ENCODE measurements around the gene HECTD3. TPM values are rescaled to one million over a fixed set of nuclear protein-coding genes. Genes with fewer than 3 reads are reported as not detected.

Gene HECTD3
- total RNA-seq, 4 donors from 2014 or later: 40.4 to 51.6 (median 46.4) TPM

DNA sequence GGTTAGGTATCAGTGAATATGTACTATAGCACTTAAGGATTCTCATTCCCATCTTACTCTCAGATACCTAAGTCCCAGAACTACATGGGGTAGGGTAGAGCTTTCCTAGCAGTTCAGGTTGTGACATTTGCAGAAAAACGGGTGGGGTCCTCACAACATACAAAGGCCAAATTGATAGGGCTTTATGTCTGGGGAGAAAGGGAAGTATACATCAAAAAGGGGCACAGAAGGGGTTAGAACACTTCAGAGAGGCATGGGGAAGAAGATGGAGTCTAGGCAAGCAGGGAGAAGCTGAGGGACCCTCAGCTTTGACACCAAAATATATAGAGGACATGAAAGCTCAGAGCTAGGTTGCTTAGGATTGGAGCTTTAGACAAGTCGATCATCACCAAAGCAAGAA is 4.6 kb upstream of the HECTD3 start:
- no peak for TF ChIP-seq EP300 (IDR thresholded peaks at IDR 0.05)
- TF ChIP-seq POLR2A (IDR thresholded peaks at IDR 0.05): no peak
- no peak for TF ChIP-seq CTCF (IDR thresholded peaks at IDR 0.05)
- H3K4me1 ChIP-seq: peaks cover 0 to 33% (median 23%) of the 10 kb centered on the region in 4 donors
- H3K27ac ChIP-seq: no peak overlapping the region
- H3K36me3 ChIP-seq: peaks cover 0 to 20% (median 0%) of the 10 kb centered on the region in 3 donors
- 69 to 76% methylated on average over 2 of the region's 2 CpGs for WGBS, 2 donors
- H3K9me3 ChIP-seq: no peaks in the 10 kb centered on the region
- no peaks in the 10 kb centered on the region for H3K27me3 ChIP-seq
- DNase-seq (ENCODE audit: low spot score in 2 of 2): no peak
- H3K4me3 ChIP-seq: no peak overlapping the region

GRCh38 chr1:45014321-45015028 is 3.4 kb upstream of the HECTD3 start:
- peaks cover 0 to 20% (median 0%) of the 10 kb centered on the region in 3 donors for H3K36me3 ChIP-seq
- H3K9me3 ChIP-seq: no peaks in the 10 kb centered on the region
- 26 to 27% methylated on average over 6 of the region's 6 CpGs for WGBS, 2 donors
- H3K27ac ChIP-seq: peak overlapping the region in 1 of 4 donors; percentile 22
- TF ChIP-seq POLR2A (IDR thresholded peaks at IDR 0.05) (no peak), CTCF (IDR thresholded peaks at IDR 0.05) (peak; percentile 86 to 94 (median 92)), EP300 (IDR thresholded peaks at IDR 0.05) (peak in 1 of 2 donors; percentile 24)
- no peaks in the 10 kb centered on the region for H3K27me3 ChIP-seq
- no peak overlapping the region for H3K4me3 ChIP-seq
- DNase-seq (ENCODE audit: low spot score in 2 of 2): peak; percentile 81 to 94
- H3K4me1 ChIP-seq: peaks cover 0 to 43% (median 32%) of the 10 kb centered on the region in 4 donors

GRCh38 chr1:45013551-45014209 is 2.6 kb upstream of the HECTD3 start:
- no peaks in the 10 kb centered on the region for H3K9me3 ChIP-seq
- peaks cover 0 to 26% (median 7%) of the 10 kb centered on the region in 3 donors for H3K36me3 ChIP-seq
- TF ChIP-seq CTCF (IDR thresholded peaks at IDR 0.05): no peak
- TF ChIP-seq POLR2A (IDR thresholded peaks at IDR 0.05): no peak
- no peak for TF ChIP-seq EP300 (IDR thresholded peaks at IDR 0.05)
- H3K27me3 ChIP-seq: no peaks in the 10 kb centered on the region
- H3K27ac ChIP-seq: peak overlapping the region in 1 of 4 donors; percentile 91
- 73 to 78% methylated on average over 12 of the region's 12 CpGs for WGBS, 2 donors
- peaks cover 0 to 51% (median 33%) of the 10 kb centered on the region in 4 donors for H3K4me1 ChIP-seq
- DNase-seq (ENCODE audit: low spot score in 2 of 2): no peak
- H3K4me3 ChIP-seq: peak overlapping the region in 1 of 4 donors; percentile 89

- H3K4me1 ChIP-seq: peaks cover 0 to 52% (median 33%) of the 10 kb centered on the region in 4 donors
- H3K27me3 ChIP-seq: no peaks in the 10 kb centered on the region
- H3K36me3 ChIP-seq: peaks cover 0 to 35% (median 9%) of the 10 kb centered on the region in 3 donors
- H3K4me3 ChIP-seq: peak overlapping the region; percentile 61 to 98 (median 87)
- WGBS, 2 donors: 5 to 6% methylated on average over 21 of the region's 21 CpGs
- H3K9me3 ChIP-seq: no peaks in the 10 kb centered on the region
- peak; percentile 59 to 80 for DNase-seq (ENCODE audit: low spot score in 2 of 2)
- peak overlapping the region; percentile 54 to 91 (median 84) for H3K27ac ChIP-seq
- no peak for TF ChIP-seq CTCF (IDR thresholded peaks at IDR 0.05)
- no peak for TF ChIP-seq EP300 (IDR thresholded peaks at IDR 0.05)
- TF ChIP-seq POLR2A (IDR thresholded peaks at IDR 0.05): no peak
Observed at GRCh38 chr1:45012639-45013278, 1.6 kb upstream of the HECTD3 start.

All from tibial nerve (tissue), 4 donors.